ENCODE data around the gene TMPRSS3. TPM values are rescaled to one million over a fixed set of nuclear protein-coding genes. Genes with fewer than 3 reads are reported as not detected.

TMPRSS3 gene
- total RNA-seq, 4 donors from 2014 or later, result 0.34 to 1.6 (median 1.0) TPM; not detected in 1

DNA sequence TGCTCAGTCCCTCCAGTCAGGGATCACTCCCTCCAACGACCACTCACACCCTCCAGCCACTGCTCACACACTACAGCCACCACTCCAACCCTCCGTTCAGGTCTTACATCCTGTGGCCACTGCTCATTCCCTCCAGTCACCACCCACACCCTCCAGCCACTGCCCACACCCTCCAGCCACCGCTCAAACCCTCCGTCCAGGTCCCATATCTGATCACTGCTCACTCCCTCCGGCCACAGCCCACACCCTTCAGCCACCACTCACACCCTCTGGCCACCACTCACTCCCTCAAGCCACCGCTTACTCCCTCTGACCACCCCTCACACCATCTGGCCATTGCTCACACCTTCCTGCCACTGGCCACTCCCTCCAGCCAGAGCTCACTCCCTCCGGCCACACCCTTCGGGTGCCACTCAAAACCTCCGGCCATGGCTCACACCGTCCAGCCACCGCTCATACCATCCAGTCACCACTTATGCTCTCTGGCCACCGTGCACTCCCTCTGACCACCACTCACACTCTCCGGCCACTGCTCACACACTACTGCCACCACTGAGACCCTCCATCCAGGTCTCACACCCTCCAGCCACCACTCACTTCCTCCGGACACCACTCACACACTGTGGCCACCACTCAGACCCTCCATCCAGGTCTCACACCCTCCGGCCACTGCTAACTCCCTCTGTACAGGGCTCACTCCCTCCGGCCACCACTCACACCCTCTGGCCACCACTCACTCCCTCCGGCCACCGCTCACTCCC, 24.8 kb downstream of the TMPRSS3 start:
- TF ChIP-seq POLR2A (IDR thresholded peaks at IDR 0.05), result no peak
- no peak for TF ChIP-seq POLR2AphosphoS5 (IDR thresholded peaks at IDR 0.05)
- no peak for TF ChIP-seq EP300 (IDR thresholded peaks at IDR 0.05)
- TF ChIP-seq, protein P1, sequence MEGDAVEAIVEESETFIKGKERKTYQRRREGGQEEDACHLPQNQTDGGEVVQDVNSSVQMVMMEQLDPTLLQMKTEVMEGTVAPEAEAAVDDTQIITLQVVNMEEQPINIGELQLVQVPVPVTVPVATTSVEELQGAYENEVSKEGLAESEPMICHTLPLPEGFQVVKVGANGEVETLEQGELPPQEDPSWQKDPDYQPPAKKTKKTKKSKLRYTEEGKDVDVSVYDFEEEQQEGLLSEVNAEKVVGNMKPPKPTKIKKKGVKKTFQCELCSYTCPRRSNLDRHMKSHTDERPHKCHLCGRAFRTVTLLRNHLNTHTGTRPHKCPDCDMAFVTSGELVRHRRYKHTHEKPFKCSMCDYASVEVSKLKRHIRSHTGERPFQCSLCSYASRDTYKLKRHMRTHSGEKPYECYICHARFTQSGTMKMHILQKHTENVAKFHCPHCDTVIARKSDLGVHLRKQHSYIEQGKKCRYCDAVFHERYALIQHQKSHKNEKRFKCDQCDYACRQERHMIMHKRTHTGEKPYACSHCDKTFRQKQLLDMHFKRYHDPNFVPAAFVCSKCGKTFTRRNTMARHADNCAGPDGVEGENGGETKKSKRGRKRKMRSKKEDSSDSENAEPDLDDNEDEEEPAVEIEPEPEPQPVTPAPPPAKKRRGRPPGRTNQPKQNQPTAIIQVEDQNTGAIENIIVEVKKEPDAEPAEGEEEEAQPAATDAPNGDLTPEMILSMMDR (IDR thresholded peaks at IDR 0.05), result no peak
- H3K4me1 ChIP-seq, result no peaks in the 10 kb centered on the region
- no peaks in the 10 kb centered on the region for H3K9me3 ChIP-seq
- H3K27ac ChIP-seq, result no peak overlapping the region
- DNase-seq (ENCODE audit: low spot score in 2 of 2), result no peak
- 81% methylated on average over 18 of the region's 18 CpGs for WGBS
- H3K4me3 ChIP-seq, result no peak overlapping the region
- H3K27me3 ChIP-seq, result peaks cover 44% of the 10 kb centered on the region
- H3K36me3 ChIP-seq, result no peaks in the 10 kb centered on the region

DNA sequence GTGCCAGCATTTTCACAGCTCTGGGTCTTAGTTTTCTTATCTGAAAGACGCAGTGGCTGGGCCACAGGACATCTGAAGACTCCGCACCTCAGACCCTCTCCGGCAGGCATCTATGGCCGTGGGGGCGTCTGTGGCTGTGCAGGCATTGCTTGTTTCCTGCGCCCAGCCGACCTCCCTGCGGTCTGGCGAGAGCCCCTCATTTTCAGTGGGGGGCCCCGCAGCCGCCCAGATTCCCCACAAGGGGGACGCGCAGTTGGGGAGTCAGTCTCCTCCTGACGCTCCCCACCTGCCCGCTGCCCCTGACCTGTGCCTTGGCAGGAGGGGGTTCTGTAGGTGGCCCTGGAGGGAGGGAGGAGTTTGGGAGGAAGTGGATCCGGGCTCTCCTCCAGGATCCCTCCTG, 26.0 kb downstream of the TMPRSS3 start:
- 73% methylated on average over 7 of the region's 16 CpGs for WGBS
- peaks cover 43% of the 10 kb centered on the region for H3K27me3 ChIP-seq
- H3K4me1 ChIP-seq, result no peaks in the 10 kb centered on the region
- no peak overlapping the region for H3K4me3 ChIP-seq
- no peak for DNase-seq (ENCODE audit: low spot score in 2 of 2)
- H3K9me3 ChIP-seq, result no peaks in the 10 kb centered on the region
- no peak overlapping the region for H3K27ac ChIP-seq
- H3K36me3 ChIP-seq, result no peaks in the 10 kb centered on the region
- TF ChIP-seq POLR2A (IDR thresholded peaks at IDR 0.05) (no peak), EP300 (IDR thresholded peaks at IDR 0.05) (no peak), POLR2AphosphoS5 (IDR thresholded peaks at IDR 0.05) (no peak)
- TF ChIP-seq, protein P1 (IDR thresholded peaks at IDR 0.05), result no peak

DNA sequence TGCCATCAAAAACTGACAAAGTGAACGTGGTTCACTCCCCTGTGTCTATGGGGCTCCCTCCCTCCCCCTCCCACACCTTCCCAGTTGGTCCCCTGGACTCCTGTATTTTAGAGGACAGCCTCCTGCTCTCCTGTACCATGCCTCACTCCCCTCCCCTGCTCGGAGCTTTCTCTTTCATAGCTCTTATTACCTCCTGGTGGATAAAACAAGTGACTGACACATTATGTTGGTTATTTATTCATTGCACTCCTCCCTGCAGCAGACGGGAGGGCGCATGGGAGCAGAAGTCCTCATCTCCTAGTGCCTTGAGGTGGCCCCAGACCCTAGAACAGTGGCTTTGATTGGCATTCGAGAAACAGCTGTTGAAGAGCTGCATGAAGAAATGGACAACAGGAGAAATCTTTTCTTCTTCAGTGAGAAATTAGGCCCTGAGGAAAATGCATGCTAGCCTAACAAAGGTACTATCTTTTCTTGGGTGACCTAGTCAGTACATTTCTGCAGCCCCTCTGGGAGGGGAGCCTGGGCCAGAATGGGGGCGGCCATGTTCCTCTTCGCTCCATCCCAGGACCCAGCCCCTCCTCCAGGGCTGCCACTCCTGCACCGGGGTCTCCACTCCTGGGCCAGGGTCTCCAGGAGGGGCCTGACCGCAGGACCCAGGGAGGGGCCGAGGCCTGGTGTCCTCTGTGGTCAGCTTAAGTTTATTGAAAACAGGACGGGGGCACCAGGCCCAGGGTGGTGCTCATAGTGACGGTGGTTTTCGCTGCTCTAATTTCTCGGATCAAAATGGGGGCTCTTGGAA, 28.3 kb downstream of the TMPRSS3 start:
- Histone ChIP-seq H3K27ac (no peak overlapping the region), H3K9me3 (no peaks in the 10 kb centered on the region), H3K27me3 (peaks cover 39% of the 10 kb centered on the region), H3K36me3 (no peaks in the 10 kb centered on the region), H3K4me3 (no peak overlapping the region), H3K4me1 (no peaks in the 10 kb centered on the region)
- TF ChIP-seq POLR2AphosphoS5 (IDR thresholded peaks at IDR 0.05) (no peak), POLR2A (IDR thresholded peaks at IDR 0.05) (no peak), EP300 (IDR thresholded peaks at IDR 0.05) (no peak)
- TF ChIP-seq, protein P1 (IDR thresholded peaks at IDR 0.05), result no peak
- no peak for DNase-seq (ENCODE audit: low spot score in 2 of 2)
- WGBS, result 83% methylated on average over 12 of the region's 14 CpGs

DNA sequence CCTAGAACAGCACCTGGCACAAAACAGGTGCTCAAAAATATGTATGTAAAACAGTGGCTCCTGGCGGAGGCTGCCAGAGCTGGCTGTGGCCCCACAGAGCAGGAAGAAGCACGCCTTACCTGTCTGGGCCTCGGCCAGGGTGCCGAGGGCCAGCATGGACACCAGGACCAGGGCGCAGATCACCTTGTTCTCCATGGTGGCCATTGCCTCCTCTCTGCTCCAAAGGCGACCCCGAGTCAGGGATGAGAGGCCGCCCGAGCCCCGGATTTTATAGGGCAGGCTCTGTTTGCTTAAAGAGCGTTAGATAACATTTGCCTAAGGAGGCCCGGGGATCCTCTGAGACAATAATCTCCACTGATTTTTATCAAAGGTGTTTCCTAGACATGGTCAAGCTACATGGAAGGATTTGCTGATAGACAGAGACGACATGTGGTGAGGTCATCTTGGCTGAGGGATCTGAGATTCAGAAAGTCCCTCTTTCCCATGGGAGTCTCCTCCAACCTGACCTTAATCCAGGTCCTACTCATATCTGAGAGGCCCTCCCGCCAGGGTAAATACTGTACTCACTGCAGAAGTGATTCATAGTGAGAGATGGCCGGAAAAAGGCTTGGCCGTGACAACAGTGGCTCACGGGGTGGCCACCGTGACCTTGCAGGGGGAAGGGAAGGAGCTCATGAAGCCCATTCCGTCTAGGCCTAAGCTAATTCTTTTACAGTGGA, 29.4 kb downstream of the TMPRSS3 start, which contains the start of gene TFF1:
TFF1 (minus strand) TSS at position 244 of the 719 bp plus-strand sequence; CDS start at position 204, 40 bp downstream.
- WGBS, result 76% methylated on average over 14 of the region's 19 CpGs
- DNase-seq (ENCODE audit: low spot score in 2 of 2), result no peak
- Histone ChIP-seq H3K9me3 (no peaks in the 10 kb centered on the region), H3K4me1 (no peaks in the 10 kb centered on the region), H3K36me3 (no peaks in the 10 kb centered on the region), H3K27ac (no peak within 1 kb of the TSS), H3K27me3 (peaks cover 42% of the 10 kb centered on the region), H3K4me3 (no peak within 1 kb of the TSS)
- TF ChIP-seq POLR2AphosphoS5 (IDR thresholded peaks at IDR 0.05) (no peak), POLR2A (IDR thresholded peaks at IDR 0.05) (no peak)
- TF ChIP-seq, protein P1 (IDR thresholded peaks at IDR 0.05), result no peak
